ENCODE results near the gene ATP6AP1.

DNA sequence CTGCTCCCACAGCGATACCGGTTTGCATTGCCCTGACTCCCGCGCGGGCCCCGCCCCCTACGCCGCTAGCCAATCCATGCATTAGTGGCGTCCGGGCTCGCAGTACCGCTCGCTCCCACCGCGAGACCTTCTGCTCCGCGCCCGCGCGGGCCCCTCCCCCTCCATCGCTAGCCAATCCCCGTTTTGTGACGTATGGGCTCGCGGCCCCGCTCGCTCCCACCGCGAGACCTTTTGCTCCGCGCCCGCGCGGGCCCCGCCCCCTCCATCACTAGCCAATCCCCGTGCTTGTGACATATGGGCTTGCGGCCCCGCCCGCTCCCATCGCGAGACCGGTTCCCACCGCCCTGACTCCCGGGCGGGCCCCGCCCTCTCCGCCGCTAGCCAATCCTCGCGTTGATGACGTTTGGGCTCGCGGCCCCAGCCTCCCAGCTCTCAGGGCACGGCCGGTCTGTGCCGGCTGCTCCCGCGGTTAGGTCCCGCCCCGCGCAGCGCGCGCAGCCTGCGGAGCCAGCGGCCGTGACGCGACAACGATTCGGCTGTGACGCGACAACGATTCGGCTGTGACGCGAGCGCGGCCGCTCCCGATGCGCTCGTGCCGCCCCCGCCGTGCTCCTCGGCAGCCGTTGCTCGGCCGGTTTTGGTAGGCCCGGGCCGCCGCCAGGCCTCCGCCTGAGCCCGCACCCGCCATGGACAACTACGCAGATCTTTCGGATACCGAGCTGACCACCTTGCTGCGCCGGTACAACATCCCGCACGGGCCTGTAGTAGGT, 49.5 kb upstream of the ATP6AP1 start, which contains the start of gene EMD:
- TF ChIP-seq GATA3 (IDR thresholded peaks at IDR 0.05; ENCODE audit: low read depth, low read length) (no peak), GATA2 (IDR thresholded peaks at IDR 0.05; ENCODE audit: low read depth, low read length) (no peak)
